Measurements from ENCODE around the gene DAAM1.

Gene DAAM1

DNA sequence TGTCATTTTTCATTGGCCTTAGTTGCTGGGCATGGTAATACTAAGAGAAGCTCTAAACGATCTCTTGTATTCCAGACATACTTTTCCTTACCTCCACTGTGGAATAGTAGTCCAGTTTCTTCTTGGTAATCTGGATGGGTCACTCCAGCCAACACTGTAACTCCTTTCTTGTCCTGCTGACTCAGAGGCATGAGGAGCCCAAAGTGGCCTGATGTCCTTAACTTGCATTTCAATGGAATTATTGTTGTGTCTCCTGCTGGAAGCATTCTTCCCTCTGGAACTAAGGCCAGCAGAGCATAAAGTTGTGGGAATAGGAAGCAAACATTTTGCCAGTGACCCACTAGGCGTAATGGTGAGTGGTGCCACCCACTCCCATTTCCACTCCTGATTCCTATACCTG is 33.1 kb downstream of the DAAM1 start:
- DNase-seq (ENCODE audit: low spot score), result no peak

DNA sequence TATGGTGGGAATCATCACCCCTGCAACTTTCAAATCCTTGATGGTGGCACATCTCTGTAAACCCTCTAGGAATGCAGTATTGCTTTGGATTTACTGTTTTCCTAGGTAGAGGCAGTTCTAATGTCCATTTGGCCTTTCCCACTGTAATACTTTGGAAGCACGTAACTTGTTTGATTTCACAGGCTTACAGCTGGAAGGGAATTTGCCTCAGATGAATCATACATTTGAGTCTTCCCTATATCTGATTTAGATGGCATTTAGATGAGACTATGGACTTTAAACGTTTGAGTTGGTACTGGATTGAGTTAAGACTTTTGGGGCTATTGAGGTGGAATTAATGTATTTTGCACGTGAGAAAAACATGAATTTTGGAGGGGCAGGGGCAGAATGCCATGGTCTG is 35.9 kb downstream of the DAAM1 start:
- DNase-seq (ENCODE audit: low spot score), result no peak

DNA sequence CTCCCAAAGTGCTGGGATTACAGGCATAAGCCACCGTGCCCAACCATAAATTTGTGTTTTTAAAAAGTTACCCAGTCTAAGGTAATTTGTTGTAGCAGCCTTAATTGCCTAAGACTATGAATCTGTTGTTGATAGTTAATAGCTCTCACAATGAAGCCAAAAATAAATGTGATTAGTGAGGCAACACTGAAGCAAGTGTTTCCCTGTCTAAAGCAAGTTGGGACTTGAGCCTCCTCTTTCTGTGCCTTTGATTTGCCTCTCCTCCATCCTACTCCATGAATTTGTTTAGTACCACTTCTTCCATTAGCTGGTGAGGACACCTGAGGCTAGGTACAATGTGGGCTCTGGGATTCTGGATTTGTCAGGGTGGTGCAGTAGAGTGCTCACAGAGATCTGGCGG is 36.8 kb downstream of the DAAM1 start:
- no peak for DNase-seq (ENCODE audit: low spot score)

DNA sequence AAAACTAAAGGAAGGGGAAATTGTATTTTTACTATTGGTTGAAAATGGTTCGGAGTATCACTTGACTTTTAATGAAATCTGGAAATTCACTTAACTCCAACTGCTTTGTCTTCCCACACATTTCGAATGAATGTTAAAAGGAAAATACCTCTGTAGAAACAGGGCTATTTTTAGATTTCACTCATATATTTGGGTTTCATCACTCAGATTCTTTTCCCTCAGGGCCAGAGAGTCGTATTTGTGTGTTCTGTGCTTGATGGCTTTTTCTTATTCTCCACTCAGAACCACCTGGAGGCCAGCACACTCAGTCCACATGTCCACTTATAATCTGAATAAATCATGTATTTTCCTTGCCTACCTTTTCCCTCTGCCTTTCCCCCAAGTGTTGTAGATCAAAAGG is 40.0 kb downstream of the DAAM1 start:
- no peak for DNase-seq (ENCODE audit: low spot score)

DNA sequence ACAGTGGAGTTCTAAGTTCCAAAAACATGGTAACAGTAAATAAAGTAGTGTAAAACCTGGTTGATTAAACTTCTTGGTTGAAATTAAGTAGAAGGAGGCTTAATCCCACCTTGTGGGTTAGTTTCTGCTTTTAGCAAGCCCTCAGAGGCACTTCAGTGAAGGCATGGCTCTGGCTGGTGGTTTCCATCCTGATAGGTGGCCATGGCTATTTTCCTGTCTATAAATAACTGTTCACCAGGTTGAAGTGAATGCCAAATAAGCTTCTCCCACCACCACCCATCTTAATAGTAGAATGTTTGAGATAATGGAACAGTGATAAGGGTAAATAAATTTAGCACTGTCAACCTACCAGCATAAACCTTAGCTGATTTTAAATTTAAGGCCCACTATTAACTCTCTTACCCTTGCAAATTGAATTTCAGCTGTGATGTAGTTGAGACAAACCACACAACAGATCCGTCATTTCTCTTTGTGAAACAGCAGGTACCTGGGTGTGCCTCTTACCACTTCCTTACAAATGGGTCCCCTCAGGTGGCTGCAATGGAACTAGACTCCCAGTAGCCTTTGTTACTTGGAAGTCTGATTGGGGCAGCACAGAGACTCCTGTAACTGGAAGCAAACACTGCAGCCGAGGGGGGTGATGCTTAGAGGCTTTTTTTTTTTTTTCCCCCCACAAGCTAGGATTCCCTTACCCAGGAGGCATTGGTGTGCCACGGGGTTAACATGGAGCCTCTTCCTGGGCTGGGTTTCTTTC is 41.4 kb downstream of the DAAM1 start:
- no peak for DNase-seq (ENCODE audit: low spot score)

DNA sequence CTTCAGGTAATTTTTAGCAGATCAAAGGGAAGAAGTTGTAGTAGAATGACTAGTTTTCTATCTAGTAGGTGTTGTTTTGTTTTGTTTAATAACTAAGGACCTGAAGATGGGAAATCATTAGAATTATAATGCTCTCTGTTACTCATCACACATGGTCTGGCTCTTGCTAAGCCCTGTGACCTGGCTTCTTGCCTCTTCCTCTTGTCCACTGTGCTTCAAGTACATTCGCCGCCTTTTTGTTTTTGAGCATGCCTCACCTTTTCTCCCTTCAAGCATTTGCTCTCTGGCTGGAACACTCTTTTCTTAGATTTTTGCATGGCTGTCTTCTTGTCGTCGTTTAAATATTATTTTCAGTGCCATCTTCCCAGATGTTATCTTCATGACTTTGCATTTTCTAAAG is 47.7 kb downstream of the DAAM1 start:
- DNase-seq (ENCODE audit: low spot score), result no peak

DNA sequence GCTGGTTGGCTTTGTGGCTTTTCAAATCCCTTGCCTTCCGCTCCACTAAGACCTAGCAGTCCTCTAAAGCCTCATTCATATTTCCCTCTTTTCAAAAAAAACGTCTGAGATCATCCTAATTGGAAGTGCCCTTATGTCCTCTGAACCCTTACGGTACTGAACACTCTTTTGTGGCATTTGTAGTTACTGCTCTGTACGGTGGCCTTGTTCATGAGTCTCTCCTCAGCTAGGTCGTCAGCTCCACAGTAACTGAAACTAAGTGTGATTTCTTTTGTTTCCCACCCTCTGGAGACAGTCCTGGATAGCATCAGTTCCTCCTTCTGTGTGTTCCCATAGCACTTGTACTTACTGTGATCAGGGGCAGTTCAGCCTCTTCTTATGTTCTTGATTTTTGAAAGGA is 49.7 kb downstream of the DAAM1 start:
- DNase-seq (ENCODE audit: low spot score), result no peak

DNA sequence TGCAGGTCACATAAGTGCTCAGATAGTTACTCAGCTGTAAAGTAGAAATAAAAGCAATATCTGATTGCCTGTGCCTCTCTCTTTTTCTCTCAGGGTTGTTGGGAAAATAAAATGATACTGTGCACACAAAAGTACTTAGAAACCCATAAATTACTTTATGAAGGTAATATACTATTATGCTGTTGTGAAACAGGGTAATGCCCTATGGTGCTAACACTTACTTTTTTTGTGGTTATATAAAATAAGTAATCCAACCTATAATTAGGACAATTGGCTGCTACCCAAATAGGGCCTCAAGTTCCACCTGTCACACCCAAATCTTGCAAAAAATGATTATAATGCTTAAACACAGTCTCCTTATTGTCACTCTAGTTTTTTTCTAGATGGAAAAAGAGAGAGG is 50.6 kb downstream of the DAAM1 start:
- no peak for DNase-seq (ENCODE audit: low spot score)

DNA sequence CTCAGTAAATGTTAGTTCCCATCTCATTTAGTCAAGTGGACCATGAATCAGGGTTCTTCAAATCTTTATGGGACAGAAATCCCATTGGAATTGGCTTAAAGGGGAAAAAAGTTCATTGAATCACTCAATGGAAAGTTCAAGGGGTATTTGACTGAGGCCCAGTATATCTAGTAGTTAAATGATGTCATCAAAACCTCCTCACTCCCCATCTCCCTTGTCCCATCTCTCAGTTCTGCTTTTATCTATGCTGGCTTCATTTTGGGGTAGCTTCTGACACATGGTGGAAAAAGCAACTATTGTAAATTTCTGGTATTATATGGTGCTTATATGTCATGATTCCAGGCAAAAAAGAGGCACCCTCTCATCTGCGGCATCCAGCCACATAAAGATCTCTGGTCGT is 51.9 kb downstream of the DAAM1 start:
- DNase-seq (ENCODE audit: low spot score), result no peak

DNA sequence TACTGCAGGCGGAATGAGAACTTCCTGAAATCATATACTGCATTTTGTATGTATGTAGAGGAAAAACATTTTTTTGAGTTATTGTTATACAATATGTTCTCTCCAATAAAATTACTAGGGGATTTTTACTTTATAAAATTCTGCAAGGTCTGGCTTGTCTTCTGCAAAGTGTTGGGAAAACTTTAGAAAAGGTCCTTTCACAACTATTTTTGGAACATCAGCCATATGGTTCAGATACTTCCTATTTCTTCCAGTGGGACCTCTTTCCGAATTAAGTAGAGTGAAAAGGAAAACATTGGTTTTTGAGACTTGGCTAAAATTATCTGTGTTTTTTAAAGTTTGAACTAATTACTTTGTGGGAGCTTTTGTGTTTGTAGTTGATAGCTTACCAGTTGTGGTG is 52.7 kb downstream of the DAAM1 start:
- no peak for DNase-seq (ENCODE audit: low spot score)

DNA sequence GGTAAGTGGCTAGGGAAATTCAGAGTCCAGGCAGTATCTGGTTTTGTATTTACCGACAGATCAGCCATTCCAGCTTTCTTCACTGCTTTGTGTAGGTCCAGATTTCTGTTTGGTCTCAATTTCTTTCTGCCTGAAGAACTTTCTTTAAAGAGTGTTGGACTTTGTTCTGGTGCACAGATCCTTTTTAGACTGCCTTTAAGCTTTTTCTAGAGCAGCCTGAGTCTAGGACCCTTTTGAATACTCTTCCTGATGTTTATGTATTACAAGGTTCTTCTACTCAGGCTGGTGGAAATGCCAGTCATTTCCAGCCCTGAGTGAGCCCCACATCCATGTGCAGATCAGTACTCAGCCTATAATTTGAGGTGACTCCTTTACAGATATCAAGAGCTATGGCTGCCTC is 54.7 kb downstream of the DAAM1 start:
- DNase-seq (ENCODE audit: low spot score), result no peak

DNA sequence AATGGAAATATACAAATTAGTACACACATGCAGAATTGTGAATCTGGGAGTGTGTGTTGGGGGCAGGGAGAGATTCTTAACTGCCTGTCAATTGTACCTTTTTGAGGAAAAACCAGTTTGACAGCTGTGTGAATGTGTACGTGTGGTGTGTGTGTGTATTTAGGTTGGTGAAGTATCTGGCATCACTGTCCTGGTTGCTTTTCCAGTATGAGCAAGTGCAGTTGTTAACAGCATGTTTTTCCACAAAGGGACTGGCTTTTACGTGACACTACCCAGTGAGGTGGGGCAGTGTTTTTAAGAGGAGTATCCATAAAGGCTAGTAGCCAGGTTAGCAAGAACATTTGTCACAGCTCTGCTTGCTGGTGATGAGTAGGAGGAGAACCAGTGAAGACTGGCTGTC is 56.1 kb downstream of the DAAM1 start:
- DNase-seq (ENCODE audit: low spot score), result no peak

DNA sequence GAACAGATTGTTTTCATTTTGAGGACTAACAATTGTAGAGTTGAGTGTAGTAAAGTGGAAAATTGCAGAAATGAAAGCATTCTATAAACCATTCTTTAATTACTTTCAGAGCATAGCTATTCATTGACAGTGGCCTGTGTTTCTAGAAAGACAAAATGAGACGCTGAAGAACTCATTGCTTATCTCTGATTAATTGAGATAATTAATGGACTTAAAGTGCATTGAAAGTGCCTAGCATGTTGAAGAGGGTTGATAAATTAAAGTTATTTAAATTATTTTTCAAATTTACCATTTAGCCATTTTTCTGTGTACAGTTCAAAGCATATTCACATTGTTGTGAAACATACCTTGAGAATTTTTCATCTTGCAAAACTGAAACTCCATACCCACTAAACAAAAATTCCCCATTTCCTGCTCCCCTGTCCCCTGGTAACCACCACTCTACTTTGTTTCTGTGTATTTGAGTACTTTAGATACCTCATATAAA is 57.4 kb downstream of the DAAM1 start:
- no peak for DNase-seq (ENCODE audit: low spot score)

DNA sequence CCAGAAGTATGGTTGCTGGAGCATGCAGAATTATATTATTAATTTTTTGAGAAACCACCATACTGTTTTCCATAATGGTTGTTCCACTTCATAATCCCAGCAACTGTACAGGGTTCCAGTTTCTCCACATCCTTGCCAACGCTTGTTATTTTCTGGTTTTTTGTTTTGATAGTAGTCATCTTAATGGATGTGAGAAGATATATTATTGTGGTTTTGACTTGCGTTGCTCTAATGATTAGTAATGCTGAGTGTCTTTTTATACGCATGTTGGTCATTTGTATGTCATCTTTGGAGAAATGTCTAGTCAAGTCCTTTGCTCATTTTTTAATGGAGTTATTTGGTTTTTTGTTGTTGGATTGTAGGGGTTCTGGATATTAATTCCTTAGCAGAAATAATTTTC is 58.1 kb downstream of the DAAM1 start:
- no peak for DNase-seq (ENCODE audit: low spot score)

DNA sequence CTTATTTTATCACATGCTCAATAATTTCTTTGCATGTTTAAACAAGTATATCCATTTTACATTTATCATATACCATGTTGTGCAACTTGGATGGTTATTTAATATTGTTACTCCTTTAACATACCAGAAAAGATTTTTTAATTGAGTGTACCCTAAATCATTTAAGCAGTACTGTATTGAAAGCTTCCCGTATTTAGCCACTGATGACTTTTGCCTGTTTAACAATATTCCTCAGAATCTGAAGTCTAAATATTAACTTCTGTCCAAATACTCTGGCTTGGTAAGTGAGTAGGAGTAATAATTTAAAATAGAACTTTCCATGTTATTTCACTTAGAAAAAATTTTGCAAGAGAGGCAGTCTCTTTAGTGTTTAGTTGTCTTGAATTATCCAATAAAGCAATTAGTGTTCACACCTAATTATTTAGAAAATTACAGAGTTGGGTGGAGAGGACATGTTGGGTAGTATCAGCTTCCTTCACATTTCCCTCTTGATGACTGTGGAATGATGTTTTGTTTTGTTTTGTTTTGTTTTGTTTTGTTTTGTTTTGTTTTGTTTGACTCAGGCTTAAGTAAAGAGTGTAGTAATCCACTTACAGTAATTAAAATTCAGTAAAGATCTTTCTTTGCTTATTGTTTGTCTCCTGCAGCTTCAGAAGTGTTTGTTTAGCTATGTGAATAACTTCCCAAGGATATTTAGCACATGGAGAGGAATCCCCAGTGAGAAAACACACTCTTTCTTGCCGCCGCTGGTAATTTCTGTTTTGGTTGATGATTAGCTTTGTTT is 59.5 kb downstream of the DAAM1 start:
- no peak for DNase-seq (ENCODE audit: low spot score)

DNA sequence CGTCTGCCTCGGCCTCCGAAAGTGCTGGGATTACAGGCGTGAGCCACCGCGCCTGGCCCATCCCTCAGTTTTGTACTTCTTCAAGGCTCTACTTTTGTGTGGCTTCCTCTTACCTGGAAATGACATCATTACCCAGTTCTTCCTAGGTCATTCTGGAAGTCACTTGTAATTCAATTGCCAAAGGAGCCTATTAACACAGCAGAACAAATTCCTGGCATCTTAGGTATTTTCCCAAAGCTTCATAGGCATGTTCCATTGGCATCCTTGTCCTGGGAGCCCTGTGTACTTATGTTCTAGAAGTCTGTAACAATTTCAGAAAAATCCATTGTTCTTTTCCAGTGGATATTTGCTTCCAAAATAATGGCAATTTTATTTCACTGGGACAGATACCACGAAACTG is 60.6 kb downstream of the DAAM1 start:
- DNase-seq (ENCODE audit: low spot score), result no peak

DNA sequence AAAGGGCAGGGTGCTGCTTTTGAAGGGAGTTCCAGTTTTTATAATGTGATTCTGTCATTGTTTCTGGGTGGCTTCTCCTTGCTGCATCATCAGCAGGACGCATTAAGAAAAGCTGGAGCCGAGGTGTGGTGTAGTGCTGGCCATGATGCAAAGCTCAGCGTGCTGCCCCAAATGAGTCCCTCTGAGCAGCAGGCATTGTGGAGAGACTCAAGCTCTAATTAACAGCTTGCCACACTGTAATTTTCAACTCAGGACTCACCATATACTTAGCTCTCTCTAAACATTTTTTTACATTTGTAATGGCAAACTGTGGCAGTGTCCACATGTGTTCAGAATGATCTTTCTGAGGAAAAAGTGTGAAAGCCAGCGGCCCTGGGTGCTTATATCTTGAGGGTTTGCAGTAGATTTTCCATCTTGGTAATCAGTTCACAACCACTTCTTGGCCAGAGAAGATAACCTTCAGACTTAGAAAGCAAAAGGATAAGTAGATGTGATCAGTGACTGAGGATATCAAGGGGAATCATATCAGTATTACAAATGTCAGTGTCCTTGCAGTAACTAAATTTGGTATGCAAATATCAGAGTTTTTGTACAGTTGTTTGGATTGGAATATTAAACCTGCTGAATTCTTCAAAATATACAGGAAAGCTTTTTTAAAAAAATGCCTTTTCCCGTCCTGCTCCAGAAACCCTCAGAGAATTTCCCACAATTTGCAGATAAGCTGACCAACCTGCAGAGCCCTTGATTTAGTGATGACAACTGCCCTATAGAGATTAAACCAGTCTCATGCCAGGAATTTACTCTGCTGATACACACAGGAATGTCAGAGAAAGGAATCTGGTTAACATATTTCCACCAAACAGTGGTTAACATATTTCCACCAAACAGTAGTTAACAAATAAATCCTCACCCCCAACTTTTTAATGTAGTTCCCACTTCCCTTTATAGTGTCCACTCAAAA is 63.6 kb downstream of the DAAM1 start:
- DNase-seq (ENCODE audit: low spot score), result no peak

DNA sequence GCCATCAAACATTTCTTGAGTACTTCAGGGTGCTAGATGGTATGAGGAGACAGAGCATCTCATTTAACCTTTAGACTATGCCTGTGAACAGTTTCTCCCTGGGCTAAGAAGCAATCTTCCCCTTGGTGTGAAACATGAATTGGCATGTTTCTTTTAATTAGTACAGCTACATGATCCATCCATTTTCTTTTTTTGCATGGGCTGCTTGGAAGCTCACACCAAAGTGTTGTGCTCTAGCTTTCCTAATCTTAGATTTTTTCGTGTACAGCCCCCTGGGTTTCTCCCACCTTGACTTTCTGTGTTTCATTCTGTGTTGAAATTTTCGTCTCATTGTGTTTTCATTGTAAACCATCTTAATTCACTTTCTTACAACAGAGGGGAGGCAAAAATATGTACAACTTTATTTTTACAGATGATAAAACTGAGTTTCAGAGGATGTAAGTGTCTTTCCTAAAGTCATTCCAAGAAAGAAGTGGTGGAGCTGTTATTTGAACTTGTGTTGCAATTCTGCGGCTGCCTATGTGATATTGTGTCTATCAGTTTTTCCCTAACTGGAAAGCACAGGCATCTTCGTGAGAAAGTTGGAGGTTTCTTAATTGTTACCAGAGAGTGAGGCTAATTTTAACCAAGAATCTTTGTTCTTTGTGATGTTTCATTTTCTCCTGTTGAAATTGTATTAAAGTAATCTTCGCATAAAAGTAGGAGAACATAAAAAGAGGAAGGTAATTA is 64.5 kb downstream of the DAAM1 start:
- DNase-seq (ENCODE audit: low spot score), result no peak

DNA sequence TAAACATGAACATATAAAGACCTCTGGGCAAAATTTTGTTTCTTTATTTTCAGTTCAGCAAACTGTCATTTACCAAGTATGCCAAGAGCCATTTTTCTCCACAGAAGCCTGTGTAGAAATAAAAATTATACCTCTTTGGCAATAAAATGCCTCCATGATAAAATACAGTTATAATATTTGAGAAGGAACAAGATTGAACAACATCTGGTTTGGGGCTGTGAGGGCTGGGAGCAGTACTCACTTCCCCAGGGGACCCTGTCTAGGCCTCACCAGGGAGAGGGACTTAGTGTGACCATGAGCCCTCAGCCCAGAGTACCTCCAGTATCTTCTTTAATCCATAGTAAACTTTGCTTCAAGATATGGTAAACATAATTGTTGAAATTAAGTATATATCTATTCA is 65.1 kb downstream of the DAAM1 start:
- DNase-seq (ENCODE audit: low spot score), result no peak

DNA sequence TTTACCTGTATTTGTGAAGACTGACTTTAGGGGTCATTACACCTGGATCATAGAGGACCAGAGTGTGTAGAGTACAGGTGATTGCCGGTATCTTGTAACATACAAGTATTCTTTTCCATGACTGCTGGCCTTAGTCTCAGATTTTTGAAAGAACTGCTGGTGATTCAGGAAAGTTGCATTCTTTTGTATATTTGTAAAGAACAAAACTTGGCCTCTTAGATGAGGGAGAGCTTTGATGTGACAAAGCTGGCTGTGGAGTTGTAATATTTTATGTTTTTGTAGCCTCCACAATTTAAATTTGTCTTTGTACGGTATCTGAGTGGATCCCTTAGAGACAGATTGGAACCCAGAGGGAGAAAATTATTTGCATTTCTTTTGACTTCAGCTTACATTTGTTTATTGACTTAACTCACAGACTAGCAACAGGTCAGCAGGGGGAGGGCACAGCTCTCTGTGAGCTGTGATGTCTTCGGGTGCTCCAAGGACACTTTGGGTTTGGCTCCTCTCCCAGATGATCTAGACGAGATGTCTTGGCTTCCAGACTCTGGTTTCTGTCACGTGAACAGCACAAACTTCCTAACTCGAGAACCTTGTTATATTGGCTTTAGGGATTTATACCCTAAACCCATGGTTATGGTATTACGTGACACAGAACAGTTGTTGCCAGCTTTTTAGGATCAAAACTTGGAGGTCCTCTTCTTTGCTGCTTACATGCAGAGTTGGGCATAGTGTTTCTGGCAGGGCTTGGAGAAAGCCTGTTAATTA is 65.9 kb downstream of the DAAM1 start:
- DNase-seq (ENCODE audit: low spot score), result no peak

DNA sequence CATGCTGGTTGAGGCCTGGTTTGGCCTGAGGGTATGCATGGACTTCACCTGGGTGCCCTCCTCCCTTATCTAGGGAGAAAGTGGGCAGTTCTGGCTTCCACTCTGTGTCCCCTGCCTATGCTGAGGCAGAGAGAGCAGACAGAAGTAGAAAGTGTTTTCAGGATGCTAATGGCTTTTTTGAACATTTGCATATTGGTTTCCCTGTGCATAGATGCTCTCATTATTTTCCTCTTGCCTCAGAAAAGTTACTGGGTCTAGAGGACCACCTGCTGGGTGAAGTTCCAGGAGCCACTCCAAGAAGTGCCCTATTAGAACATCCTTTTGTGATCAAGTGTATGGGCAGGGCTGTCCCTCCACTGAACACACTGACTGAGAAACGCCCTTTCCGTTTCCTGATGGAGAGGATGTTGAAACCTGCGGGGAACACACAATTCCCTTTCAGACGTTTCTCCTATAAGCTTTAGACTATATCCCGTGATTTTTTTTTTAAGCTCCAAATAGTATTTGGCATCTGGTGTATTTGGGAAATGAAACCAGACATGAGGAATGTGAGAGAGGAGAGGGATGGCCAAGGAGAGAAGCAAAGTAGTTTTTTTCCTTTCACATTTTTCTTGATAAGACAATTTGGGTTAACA is 66.6 kb downstream of the DAAM1 start:
- no peak for DNase-seq (ENCODE audit: low spot score)

Data from D341Med (cell line).